CD1c-positive myeloid dendritic cell (primary cell): ENCODE results near the gene LYPD3.

Experiments
- DNase-seq: peaks from one replicate; pipeline ENCODE4 v3.0.0-alpha.2; 2016; ENCODE audit errors: extremely low spot score

LYPD3 gene

DNA sequence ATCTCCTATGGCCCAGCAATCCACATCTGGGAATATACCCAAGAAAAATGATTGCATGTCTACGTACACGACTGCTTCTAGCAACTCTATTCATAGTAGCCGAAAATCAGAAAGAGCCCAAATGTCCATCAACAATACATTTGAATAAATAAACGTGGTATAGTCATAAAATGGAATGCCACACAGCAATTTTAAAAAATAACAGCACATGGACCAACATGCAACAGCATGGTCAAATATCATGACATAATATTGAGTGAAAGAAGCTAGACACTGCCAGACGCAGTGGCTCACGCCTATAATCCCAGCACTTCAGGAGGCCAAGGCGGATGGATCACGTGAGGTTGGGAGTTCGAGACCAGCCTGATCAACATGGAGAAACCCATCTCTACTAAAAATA is 34.4 kb downstream of the LYPD3 start:
- no peak for DNase-seq

DNA sequence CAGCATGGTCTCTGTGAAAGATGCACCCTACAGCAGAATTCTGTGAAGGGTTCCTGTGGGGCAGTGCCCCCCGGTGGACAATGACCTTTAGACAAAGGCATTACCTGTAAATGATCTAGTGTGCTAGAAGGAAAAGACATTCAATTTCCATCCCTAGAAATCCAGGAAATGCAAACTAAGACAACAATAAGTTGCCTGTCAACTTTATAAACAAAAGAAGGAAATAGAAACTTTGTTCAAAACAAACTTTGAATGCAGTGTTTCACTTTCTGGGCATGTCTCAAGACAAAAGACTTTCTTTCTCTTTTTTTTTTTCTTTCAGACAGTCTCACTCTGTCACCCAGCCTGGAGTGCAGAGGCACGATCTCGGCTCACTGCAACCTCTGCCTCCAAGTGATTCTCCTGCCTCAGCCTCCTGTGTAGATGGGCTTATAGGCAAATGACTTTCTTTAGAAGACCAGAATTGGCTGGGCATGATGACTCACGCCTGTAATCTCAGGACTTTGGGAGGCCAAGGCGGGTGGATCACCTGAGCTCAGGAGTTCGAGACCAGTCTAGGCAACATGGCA is 35.2 kb downstream of the LYPD3 start:
- DNase-seq, result no peak

DNA sequence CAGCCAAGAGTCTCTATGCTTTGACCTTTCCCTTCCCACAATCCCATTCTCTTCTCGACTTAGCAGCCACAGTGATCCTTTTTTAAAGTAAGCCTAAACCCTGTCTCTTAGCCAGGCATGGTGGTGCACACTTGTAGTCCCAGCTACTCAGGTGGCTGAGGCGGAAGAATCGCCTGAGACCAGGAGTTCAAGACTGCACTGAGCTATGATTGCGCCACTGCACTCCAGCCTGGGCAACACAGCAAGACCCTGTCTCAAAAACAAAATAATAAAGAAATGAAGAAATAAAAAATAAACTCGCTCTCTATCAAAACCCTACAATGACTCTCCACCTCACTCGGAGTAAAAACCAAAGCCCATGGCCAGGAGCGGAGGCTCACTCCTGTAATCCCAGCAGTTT is 36.0 kb downstream of the LYPD3 start:
- DNase-seq, result no peak

DNA sequence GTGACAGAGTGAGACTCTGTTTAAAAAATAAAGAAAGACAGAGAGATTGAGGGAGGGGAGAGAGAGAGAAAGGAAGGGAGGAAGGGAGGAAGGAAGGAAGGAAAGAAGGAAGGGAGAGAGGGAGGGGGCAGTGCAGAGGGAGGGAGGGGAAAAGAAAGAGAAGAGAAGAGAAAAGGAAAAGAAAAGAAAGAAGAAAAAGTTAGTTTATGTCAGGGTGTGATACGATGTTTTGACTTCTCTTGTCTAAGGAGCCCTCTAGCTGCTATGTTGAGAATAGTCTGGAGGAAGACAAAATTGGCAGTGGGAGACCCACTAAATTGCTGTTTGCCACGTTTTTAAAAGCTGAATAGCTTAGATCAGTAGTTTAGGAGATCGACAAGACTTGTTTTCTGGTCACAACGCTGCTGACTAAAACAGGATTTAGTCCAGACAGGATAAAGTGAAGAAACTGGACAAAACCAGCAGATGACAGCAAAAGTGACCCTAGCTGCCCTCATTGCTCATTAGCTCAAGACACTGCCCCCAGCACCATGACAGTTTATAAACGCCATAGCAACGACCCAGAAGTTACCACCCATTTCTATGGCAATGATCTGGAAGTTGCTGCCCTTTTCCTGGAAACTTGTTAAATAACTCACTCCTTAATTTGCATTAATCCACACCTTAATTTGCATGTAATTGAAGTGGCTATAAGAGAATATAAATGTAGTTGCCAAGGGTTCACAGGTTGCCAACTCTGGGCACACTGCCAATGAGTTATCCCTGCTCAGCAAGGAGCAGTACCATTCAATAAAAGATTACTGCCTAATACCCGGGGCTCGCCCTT is 39.6 kb downstream of the LYPD3 start:
- DNase-seq, result no peak

DNA sequence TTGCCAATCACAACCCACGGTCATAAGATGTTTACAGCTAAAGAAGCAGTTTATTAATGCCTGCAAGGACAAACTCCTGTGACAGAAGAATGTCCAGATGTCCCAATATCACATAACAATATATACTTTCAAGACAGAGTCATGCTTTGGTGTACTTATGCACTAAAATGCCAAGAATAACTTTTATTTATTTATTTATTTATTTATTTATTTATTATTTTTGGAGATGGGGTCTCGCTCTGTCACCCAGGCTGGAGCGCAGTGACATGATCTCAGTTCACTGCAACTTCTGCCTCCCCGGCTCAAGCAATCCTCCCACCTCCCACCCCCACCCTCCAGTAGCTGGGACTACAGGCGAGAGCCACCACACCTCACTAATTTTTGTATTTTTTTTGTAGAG is 41.6 kb downstream of the LYPD3 start:
- no peak for DNase-seq

DNA sequence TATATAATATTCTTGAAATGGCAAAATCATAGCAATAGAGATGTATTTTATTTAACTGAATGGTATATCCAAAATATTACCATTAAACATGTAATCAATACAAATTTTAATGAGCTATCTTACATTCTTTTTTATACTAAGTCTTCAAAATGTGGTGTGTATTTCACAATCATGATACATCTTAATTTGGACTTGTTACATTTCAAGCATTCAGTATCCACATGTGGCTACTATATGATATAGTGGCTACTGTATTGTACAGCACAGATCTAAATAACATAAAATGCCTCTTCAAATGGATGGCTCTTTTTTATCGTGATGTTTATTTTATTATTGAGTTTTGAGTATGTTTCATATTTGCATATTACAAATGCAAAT is 42.7 kb downstream of the LYPD3 start:
- DNase-seq, result no peak

DNA sequence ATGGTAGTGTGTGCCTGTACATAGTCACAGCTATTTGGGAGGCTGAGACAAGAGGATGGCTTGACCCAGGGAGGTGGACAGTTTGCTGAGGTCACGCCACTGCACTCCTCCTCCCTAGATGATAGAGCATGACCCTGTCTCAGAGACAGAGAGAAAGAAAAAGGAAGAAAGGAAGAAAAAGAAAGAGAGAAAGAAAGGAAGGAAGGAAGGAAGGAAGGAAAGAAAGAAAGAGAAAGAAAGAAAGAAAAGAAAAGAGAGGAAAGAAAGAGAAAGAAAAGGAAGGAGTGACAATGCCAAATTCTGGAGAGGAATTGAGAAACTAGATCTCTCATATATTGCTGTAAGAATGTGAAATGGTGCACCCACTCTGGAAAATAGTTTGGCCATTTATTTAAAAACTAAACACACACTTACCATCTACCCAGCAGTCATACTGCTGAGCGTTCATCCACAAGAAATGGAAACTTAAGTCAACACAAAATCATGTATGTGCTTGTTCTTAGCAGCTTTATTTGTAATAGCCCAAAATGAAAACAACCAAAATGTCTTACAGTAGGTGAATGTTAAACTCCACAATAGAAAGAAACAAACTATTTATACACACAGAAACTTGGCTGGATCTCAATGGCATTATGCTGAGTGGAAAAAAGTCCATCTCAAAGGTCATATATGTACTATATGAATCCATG is 43.3 kb downstream of the LYPD3 start:
- no peak for DNase-seq

DNA sequence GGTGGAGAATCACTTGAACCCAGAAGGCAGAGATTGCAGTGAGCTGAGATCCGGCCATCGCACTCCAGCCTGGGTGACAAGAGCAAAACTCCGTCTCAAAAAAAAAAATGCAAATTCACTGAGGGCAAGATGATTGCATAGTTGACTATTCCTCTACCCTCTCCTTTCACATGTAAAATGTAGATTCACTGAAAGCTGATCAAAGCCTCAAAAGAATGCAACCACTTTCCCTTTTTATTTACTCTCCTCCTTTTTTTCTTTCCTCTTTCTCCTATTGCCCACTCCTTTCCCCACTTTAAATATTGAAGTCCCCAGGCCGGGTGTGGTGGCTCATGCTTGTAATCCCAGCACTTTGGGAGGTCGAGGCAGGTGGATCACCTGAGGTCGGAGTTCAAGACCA is 44.5 kb downstream of the LYPD3 start:
- no peak for DNase-seq

DNA sequence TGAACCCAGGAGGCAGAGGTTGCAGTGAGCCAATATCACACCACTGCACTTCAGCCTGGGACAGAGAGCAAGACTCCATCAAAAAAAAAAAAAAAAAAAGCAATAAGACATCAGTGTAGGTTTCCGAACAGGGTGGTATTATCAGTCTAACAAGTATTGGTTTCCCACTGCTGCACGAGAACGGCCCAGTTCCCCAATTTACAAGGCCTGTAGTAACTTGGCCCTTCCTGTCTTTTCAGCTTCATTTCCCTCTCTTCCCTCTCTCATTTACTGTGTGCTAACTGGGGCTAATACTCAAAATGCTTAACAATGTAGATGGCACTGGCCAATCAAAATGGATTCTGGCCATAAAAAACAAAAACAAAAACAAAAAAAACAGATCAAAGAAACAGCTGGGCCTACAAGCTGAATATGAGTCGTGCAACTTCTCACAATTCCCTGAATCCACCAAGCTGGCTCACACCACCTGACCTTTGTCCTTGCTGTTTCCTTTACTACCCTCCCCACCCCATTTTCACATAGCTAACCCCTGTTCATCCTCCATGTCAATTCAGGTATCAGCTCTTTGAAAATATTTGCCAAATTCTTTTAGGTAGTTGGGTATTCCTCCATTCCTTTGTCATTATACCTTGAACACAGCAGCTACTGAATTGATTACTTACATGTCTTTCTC is 48.3 kb downstream of the LYPD3 start:
- no peak for DNase-seq

DNA sequence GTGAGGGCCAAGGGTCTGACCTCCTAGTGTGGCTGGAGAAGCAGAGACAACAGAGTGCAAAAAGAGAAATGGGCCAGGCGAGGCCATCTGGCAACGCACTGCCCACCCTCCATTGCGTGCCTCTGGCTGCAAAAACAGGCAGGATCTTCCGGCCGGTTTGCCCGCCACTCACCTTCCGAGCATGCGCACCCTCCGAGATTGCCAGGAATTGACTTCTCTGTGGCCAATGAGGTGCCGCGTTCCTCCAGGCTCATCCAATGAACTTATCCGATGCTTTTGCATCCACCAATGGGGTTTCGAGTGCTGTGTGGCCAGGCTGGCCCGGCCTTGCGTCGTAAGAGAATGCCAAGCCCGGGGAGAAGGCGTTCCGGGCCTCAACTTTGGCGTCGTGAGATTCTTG is 50.9 kb downstream of the LYPD3 start, which contains the start of gene TEX101:
TEX101 (plus strand) TSS at position 337 of the 400 bp plus-strand sequence. CDS start 1,030 bp downstream, outside the sequence.
- no peak for DNase-seq

DNA sequence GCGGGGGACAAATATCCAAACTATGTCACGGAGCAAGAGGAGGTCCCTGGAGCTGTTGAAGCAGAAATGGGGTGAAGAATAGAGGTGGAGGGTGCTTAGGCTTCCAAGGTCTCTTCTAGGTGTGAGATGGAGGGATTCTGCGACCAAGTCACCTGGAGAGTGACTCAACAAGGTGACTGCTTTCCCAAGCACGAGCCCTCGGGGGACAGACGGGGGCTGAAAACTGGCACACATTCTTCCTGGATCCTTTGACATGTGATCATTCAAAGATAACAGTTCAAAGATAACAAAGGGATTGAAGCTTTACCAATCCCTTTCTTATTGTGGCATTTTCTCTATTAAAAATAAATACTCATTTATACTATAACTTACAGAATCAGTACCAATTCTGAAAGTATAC is 53.0 kb downstream of the LYPD3 start:
- DNase-seq, result no peak
